Stimulated activated CD4-positive, alpha-beta T cell treated with anti-CD3 and anti-CD28 coated beads, Interleukin-2, amount 100 ng/mL, for 24 hours (primary cell): ENCODE data around the gene IFT88.
"Not testable (repeated sequence)": the region's sequence is repeated elsewhere in the genome, so short reads cannot be mapped to it uniquely, and the experiment has no call there.

Experiments used
- DNase-seq, 2 donors: peaks; one replicate each; pipeline ENCODE4 v3.0.0-alpha.2; 2020

The IFT88 gene

GRCh38 chr13:20633802-20634201 lies 66.8 kb downstream of the IFT88 start:
- no peak for DNase-seq

GRCh38 chr13:20636079-20636478 lies 69.1 kb downstream of the IFT88 start:
- DNase-seq: no peak

- no peak for DNase-seq
Measured at GRCh38 chr13:20637811-20638210, 70.9 kb downstream of the IFT88 start.

DNA sequence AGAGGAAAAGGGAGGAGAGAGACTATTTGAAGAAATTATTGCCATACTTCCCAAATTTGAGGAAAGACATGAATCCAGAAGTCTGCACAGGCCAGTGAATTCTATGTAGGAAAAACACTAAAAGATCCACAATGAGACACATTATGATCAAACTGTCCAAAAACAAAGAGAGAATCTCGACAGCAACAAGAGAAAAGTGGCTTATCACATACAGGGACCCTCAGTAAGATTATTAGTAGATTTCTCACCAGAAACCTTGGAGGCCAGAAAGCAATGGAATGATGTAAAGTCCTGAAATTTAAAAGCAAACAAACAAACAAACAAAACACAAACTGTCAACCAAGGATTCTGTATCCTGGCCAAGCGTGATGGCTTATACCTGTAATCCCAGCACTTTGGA lies 80.8 kb downstream of the IFT88 start:
- no peak for DNase-seq

DNA sequence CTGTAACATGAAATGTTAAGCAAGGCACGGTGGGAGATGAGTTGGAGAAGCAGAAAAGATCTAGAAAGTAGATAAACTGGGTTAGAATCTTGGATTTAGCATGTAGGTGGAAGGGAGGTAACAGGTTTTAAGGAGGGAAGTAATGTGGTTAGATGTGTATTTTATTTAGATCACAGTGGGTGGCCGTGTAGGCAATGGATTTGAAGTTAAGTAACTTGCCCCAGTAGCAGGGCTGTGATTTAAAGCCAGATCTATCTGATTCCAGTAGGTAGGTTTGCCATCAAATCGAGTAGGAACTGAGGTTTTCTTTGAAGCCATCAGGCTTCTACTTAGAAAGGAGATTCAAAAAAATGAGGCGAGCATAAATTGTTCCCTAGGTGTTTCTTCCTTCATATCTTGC lies 86.0 kb downstream of the IFT88 start:
- no peak for DNase-seq

DNA sequence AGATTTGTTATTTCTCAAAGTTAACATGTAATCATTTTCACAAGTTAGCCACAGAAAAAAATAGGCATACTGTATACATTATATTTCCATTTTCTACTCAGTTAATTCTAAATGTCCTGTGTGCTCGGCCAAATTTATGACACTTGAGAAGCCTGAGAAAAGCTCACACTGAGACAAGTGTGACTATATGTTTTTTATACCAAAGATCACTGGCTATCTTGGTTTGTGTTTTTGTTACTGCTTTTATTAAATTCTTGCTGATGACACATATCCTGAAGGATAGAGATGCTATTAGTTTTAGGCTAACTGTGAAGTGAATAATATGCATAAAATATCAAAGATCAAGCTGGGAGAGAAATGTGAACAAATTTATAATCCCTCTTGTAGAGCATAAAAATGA lies 87.2 kb downstream of the IFT88 start:
- DNase-seq: no peak

DNA sequence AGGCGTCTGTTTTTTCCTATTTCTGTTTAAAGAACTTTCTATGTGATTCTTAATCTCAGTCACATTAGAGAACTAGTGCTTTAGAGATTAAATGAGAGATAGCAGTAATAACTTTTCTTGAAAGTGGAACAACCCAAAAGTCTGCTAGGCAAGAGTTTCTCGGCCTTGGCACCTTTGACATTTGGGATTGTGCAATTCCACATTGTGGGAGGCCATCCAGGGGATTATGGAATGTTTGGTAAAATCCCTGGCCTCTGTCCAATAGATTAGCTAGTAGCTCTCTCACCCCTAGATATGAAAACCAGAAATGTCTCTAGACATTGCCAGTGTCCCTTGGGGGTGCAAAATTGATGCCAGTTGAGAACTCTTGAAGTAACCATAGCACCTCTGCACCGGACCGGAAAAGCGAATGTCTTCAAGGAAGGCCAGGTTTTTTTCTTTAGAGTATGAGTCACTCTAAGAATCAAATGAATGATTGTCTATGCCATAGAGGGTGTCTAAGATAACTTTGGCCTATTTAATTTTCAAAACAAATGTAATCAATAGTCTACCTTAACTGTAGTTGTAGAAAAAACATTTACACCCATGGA lies 91.6 kb downstream of the IFT88 start:
- DNase-seq: no peak

DNA sequence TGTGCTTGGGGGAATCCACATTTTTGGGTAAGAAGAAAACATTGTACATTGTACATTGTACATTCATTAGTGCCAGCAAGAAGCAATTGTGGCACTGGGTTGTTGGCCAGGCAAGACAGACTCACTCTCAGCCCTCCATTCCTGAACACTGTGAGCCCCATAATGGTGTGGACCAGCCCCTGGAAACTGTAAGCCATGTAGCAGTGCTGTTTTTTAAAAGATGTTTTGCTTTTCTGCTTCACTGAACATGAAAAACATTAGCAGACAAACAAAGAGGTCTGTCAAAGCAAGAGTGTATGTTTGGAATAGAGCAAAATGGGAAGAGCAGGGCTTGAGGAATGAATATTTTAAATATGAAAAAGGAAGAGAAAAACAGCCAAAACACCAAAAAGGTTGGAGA lies 97.4 kb downstream of the IFT88 start:
- DNase-seq: no peak

DNA sequence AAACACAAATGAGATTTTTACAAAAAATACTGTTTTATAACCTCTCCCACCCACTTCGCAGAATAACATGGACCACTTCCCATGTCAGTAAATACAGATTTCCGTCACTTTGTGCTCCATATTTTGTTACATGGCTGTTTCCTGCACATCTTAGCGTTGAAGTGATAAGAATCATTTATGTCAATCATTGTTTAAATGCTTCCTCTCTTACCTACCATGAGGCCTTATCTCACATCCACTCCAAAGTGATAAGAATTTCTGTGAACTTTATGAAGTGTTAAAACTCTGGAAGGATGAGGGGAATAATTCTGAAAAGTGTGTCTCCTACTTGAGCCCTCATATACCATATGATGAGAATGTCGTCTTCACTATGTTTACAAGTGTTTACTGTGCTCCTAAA lies 100.0 kb downstream of the IFT88 start:
- DNase-seq: no peak

GRCh38 chr13:20667857-20668437 lies 101.0 kb downstream of the IFT88 start:
- no peak for DNase-seq

GRCh38 chr13:20669162-20669561 lies 102.2 kb downstream of the IFT88 start:
- DNase-seq: no peak

GRCh38 chr13:20671789-20672188 lies 104.8 kb downstream of the IFT88 start:
- no peak for DNase-seq

DNA sequence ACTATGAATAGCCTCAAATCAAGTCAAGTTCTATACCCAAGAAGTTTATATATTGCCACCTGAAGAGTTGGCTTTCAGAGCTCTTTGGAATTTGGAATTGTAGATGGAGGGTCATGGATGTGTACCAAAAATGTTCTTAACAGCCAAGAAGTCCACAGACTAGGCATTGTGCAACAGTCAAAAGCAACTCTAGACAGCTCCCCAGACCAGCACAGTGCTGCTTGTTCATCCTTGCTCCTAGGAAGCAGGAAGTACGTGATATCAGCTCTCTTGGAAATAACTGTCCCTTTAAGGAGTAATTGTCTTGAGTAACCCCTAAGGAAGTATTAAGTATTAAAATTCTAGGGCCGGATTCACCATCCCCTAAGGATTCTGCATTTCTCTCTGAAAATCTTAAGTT lies 105.8 kb downstream of the IFT88 start:
- no peak for DNase-seq

GRCh38 chr13:20673715-20674114 lies 106.8 kb downstream of the IFT88 start:
- DNase-seq: no peak

DNA sequence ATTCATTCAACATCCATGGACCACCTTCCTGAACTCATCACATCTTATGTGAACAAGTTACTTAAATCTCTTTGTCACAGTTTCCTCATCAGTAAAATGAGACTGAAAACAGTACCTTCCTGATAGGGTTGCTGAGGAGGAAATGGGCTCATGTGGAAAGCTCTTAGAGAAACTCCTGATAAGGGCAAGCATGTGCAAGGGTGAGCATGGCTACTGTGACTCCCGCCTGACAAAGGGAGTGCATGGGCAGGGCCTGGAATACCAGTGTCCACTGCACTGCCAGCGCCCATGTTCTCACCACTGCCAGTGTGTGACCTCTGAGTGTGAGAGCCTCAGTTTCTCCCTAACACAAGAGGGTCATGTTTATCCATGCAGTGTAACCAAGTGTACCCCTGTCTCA lies 109.3 kb downstream of the IFT88 start:
- no peak for DNase-seq

- DNase-seq: not testable (repeated sequence)
Measured at GRCh38 chr13:20678606-20679005, 111.6 kb downstream of the IFT88 start.

GRCh38 chr13:20679879-20680278 lies 112.9 kb downstream of the IFT88 start:
- DNase-seq: no peak

DNA sequence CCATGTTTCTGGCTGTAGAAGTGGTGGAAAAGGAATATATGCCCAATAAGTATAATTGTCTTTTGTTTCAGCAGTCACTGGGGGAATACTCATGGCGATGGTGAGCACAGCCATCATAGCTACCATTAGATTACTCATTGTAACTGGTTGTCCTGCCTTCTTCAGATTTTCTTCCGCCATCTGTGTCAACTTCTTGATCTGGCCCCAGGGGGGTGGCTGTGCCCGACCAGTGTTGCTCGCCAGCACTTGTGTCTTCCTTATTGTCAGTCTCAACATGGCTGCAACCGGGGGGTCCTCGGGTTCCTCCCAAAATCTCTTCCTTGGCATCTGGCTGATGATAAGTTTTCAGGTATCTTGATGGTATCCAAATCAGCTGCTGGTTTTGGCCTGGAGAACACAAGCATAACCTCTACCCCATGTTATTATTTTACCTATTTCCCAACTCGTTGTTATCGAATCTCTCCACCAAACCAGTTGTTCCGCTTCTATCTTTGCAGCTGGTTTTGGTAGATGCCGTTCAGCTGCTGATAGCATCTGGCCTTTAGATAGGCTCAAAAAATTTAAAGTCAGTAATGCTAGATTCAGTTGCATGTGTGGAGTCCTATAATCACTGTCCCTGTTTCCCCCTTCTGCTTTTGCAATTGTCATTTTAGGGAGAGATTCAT lies 113.6 kb downstream of the IFT88 start:
- no peak for DNase-seq

DNA sequence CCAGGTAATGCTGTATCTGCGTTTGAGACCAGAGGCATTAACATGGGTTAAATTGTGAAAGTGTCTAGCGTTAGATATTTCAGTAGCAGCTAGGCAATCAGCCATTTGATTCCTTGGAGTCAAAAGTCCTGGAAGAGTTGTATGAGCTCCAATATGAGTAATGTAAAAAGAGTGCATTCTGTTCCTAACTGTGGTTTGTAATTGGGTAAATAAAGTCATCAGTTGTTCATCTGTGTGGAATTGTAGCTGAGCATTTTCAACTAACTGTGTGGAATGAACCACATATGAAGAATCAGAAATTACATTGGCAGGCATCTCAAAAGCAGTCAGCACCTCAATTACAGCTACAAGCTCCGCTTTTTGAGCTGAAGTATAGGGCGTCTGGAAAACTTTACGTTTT lies 114.5 kb downstream of the IFT88 start:
- DNase-seq: not testable (repeated sequence)

GRCh38 chr13:20682061-20682460 lies 115.1 kb downstream of the IFT88 start:
- DNase-seq: no peak

DNA sequence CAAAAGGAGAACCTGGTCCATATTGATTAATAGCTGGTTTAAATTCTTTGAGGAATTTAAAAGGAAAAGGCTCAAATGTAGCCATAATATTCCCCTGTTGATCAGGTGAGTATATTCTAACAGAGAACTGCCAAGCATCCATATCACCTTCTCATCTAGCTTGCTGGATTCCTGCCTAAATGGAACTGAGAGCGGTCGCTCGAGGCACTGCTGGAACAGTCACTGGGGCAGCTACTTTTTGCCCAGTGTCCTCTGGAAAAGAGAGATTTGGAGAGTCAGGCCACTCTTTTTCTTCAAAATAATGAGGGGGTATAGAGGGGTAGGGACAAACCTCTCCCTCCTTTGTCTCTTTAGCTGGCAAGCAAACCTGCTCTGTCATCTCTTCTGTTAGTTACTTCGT lies 117.1 kb downstream of the IFT88 start:
- DNase-seq: no peak

DNA sequence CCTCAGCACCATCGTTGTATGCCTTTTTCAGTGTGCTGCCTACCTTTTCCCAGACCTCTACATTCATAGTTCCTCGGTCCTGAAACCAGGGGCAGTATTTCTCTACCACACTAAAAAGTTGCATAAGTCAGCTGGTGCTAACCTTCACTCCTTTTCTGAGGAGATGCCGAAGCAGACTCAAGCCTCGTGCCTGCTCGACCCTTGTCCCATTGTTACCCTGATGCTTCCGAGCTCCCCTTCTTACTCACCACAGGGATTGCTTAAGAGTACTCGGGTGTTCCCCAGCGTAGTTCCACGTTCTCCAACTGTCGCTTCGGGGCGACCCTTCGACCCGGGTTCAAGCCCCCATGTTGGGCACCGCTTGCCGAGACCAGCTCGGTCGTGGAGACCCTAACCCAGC lies 117.6 kb downstream of the IFT88 start:
- DNase-seq: no peak

DNA sequence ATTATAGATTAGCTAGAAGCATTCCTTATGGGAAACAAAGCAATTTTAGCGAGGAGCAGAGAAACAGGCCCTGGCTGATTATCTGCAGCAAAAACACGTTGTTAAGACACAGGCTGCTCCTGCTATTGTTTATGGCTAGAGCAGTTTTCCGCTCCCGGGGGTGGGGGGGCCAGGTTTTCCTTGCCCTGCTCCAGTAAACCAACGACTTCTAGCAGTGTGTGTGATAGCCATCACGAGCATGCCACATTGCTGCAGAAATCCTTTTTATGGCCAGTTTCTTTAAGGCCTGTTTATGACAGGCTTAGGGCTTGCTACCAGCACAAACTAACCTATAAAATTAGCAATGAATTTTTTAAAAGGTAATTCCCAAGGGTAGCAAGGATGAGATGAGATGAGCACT lies 118.1 kb downstream of the IFT88 start:
- DNase-seq: no peak

DNA sequence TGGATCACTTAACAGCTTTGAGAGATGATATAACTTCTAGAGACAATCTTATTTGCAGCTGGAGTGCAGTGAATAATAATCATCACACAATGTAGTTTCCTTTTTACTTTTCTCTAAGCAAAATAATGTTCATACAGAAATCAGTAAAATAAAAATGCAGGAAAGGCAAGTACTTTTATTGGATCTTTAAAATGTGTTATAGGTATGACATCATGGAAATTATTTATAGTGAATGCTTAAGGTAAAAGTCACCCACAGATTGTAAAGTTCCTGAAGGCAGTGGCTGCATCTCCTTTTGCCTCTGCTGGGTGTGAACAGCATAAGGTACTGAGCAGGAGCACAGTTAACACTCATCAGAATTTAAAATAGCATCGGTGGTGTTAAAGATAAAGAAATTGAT lies 119.2 kb downstream of the IFT88 start:
- DNase-seq: no peak
